Measurements from ENCODE around the gene MMP28. TPM values are rescaled to one million over a fixed set of nuclear protein-coding genes. Genes with fewer than 3 reads are reported as not detected.

Gene MMP28
- total and polyA plus RNA-seq, 2 of the 4 experiments (the other 2 are of a cell fraction), result 0.18 TPM; not detected in 1

DNA sequence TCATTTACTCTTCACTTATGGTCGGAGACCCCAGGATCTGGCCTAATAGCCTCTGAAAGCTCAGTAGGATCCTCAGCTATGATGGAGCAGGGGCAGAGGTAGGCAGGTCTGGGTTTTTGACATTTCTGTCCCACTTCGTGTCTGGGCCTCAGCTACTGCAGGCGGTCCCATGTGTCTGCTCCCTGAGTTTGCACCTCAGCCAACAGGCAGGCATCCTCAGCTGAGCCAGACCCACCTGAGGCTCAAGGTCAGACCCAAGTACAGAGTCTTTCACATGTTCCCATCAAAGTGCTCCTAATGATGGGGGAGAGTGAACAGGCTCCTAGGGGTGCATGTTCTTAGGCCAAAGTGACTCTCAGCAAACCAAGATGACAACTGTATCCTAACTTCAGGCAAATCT lies 66.9 kb downstream of the MMP28 start:
- Histone ChIP-seq H2BK5ac (ENCODE audit: low read depth, low read length, poor library complexity, severe bottlenecking) (no peak overlapping the region), H3K4ac (ENCODE audit: low read depth, low read length) (no peak overlapping the region), H2AK9ac (replicated peaks; ENCODE audit: low read depth, low read length, poor library complexity) (no peak overlapping the region), H2BK20ac (ENCODE audit: low read depth, low read length) (no peak overlapping the region), H3K27me3 (ENCODE audit: control insufficient read depth, insufficient read depth, low read length) (no peaks in the 10 kb centered on the region), H4K5ac (ENCODE audit: low read depth, low read length) (no peak overlapping the region), H3K9me1 (ENCODE audit: insufficient read depth, low read length) (peaks cover 18% of the 10 kb centered on the region), H3K23ac (ENCODE audit: low read depth, low read length) (no peak overlapping the region), H3K18ac (ENCODE audit: low read depth, low read length) (no peak overlapping the region), H3K14ac (replicated peaks; ENCODE audit: low read depth, low read length) (no peak overlapping the region), H2AK5ac (ENCODE audit: low read depth, low read length) (no peak overlapping the region), H3K9me3 (ENCODE audit: control insufficient read depth, insufficient read depth, low read length) (no peaks in the 10 kb centered on the region), H2AFZ (replicated peaks; ENCODE audit: low read length, poor library complexity) (no peak overlapping the region), H3K4me2 (ENCODE audit: low read depth, low read length) (no peak overlapping the region), H4K8ac (ENCODE audit: low read depth in 2 of 2, low read length in 2 of 2) (no peak overlapping the region), H3K4me1 (ENCODE audit: control insufficient read depth, insufficient read depth, low read length) (peaks cover 18% of the 10 kb centered on the region), H3K79me1 (ENCODE audit: low read depth in 1 of 2, low read length in 2 of 2) (peaks cover 0 to 21% of the 10 kb centered on the region in 2 experiments; a peak in 2 of 4 replicates), H3K36me3 (ENCODE audit: control insufficient read depth, insufficient read depth, low read length) (peaks cover 14% of the 10 kb centered on the region), H2BK120ac (ENCODE audit: low read depth, low read length) (no peak overlapping the region), H4K91ac (ENCODE audit: insufficient read depth, low read depth, low read length) (no peak overlapping the region), H3K4me3 (ENCODE audit: insufficient read depth, low read depth, low read length) (no peak overlapping the region), H2BK15ac (ENCODE audit: low read depth, low read length) (no peak overlapping the region), H4K20me1 (ENCODE audit: insufficient read depth, low read length) (peaks cover 13% of the 10 kb centered on the region; the same call in 1 of the 2 replicates), H3K56ac (ENCODE audit: extremely low read depth, insufficient read depth, low read length) (no peak overlapping the region), H3K27ac (ENCODE audit: insufficient read depth, low read length) (no peak overlapping the region), H3K9ac (ENCODE audit: low read depth, low read length) (no peak overlapping the region)
- ATAC-seq (ENCODE audit: low read depth) (no peak), DNase-seq (no peak)
- no CpG with 5 or more reads among the region's 3 CpGs for whole genome bisulfite sequencing, 2 experiments (ENCODE audit: extremely low coverage in 2 of 2, insufficient read length in 1 of 2)
- dilution Hi-C loops (cut with HindIII; ENCODE audit: low sequenced_read_pairs, unreplicated experiment), result no loop called here
- in situ Hi-C loops (cut with MboI; ENCODE audit: low sequenced_read_pairs), result loop anchor here (25.0 kb wide), 1 partner anchor 366 kb away; the partner anchor contains the start of gene SLFN11
- TF ChIP-seq, protein P1, sequence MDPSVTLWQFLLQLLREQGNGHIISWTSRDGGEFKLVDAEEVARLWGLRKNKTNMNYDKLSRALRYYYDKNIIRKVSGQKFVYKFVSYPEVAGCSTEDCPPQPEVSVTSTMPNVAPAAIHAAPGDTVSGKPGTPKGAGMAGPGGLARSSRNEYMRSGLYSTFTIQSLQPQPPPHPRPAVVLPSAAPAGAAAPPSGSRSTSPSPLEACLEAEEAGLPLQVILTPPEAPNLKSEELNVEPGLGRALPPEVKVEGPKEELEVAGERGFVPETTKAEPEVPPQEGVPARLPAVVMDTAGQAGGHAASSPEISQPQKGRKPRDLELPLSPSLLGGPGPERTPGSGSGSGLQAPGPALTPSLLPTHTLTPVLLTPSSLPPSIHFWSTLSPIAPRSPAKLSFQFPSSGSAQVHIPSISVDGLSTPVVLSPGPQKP (IDR thresholded peaks at IDR 0.05; ENCODE audit: borderline replicate concordance, low read depth, low read length), result no peak
- TF ChIP-seq POLR2A (IDR thresholded peaks at IDR 0.05; ENCODE audit: low read depth, low read length) (no peak), RCOR1 (IDR thresholded peaks at IDR 0.05; ENCODE audit: insufficient replicate concordance, low read length) (no peak), NFE2L2 (IDR thresholded peaks at IDR 0.05; ENCODE audit: low read depth, low read length) (no peak)
- TF ChIP-seq, protein P2, sequence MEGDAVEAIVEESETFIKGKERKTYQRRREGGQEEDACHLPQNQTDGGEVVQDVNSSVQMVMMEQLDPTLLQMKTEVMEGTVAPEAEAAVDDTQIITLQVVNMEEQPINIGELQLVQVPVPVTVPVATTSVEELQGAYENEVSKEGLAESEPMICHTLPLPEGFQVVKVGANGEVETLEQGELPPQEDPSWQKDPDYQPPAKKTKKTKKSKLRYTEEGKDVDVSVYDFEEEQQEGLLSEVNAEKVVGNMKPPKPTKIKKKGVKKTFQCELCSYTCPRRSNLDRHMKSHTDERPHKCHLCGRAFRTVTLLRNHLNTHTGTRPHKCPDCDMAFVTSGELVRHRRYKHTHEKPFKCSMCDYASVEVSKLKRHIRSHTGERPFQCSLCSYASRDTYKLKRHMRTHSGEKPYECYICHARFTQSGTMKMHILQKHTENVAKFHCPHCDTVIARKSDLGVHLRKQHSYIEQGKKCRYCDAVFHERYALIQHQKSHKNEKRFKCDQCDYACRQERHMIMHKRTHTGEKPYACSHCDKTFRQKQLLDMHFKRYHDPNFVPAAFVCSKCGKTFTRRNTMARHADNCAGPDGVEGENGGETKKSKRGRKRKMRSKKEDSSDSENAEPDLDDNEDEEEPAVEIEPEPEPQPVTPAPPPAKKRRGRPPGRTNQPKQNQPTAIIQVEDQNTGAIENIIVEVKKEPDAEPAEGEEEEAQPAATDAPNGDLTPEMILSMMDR (conservative IDR thresholded peaks at IDR 0.05; ENCODE audit: low read depth, low read length), result no peak
- intact Hi-C loops (cut with micrococcal nuclease), result no loop called here
- CTCF ChIA-PET, result interaction anchor here (1.1 kb wide), 1 partner anchor 19 kb away, joined by 3 read pairs; no protein-coding TSS in a partner anchor
- POLR2A ChIA-PET (ENCODE audit: unreplicated experiment), result no interaction called here
- BruUV-seq (replicated peaks), result no TSS peak

Data from IMR-90 (cell line).